ENCODE measurements around the gene LRRC74A.

- TF ChIP-seq POLR2A (IDR thresholded peaks at IDR 0.05) (no peak), CTCF (IDR thresholded peaks at IDR 0.05) (no peak)
Observed at GRCh38 chr14:76781648-76782051, 44.6 kb upstream of the LRRC74A start.

Data from body of pancreas (tissue), 4 donors.